H1 (cell line): ENCODE results near the gene PCCA. TPM values are rescaled to one million over a fixed set of nuclear protein-coding genes. Genes with fewer than 3 reads are reported as not detected.
A peak's percentile ranks its signal among the peaks of the same experiment; 100 is the strongest.

Experiments
- CTCF ChIA-PET: fragments of 300-600 bp; sonication (Branson Sonifier 250); formaldehyde crosslinking; loops from one replicate; lab custom pipeline; 2021; ENCODE audit not compliant: partially characterized antibody; lab: Charles Lee
- POLR2A ChIA-PET: fragments of 300-600 bp; sonication (Branson Sonifier 250); formaldehyde crosslinking; loops from one replicate; lab custom pipeline; 2021; ENCODE audit warnings: inconsistent platforms; ENCODE audit not compliant: partially characterized antibody; lab: Charles Lee
- DNase-seq, 2 experiments: peaks; one replicate each; pipeline versions ENCODE4 v3.0.0 to v3.0.0-alpha.2; 2010 to 2022; ENCODE audit warnings: low spot score in 2 of 2, low read depth in 1 of 2, mixed read lengths in 1 of 2
- FAIRE-seq: peaks from 2 replicates; lab custom pipeline; 2011; peaks lifted over from hg19 to GRCh38; lab: Jason Lieb, UNC
- H2AFZ ChIP-seq: 2 replicates; pipeline ENCODE4 v1.8.1; 2012; ENCODE audit warnings: low read length, inconsistent platforms
- H2AK5ac ChIP-seq: 2 replicates; pipeline ENCODE4 v1.6.1; 2013; ENCODE audit warnings: low read depth, low read length
- H2BK120ac ChIP-seq: replicated peaks from 2 replicates; pipeline ENCODE3; 2013; ENCODE audit warnings: low read depth, low read length, inconsistent platforms
- H2BK12ac ChIP-seq: 2 replicates; pipeline ENCODE4 v1.6.1; 2013; ENCODE audit warnings: low read depth, low read length
- H2BK15ac ChIP-seq: 2 replicates; pipeline ENCODE4 v1.6.1; 2013; ENCODE audit warnings: low read length
- H2BK20ac ChIP-seq: 2 replicates; pipeline ENCODE4 v1.6.1; 2013; ENCODE audit warnings: low read length
- H2BK5ac ChIP-seq: 2 replicates; pipeline ENCODE4 v1.6.1; 2013; ENCODE audit warnings: low read depth, low read length
- H3K14ac ChIP-seq: 2 replicates; pipeline ENCODE4 v1.6.1; 2013; ENCODE audit warnings: inconsistent platforms; ENCODE audit not compliant: insufficient read length
- H3K18ac ChIP-seq: 2 replicates; pipeline ENCODE4 v1.6.1; 2013; ENCODE audit warnings: low read length; ENCODE audit errors: extremely low read depth
- H3K23ac ChIP-seq: 2 replicates; pipeline ENCODE4 v1.6.1; 2013; ENCODE audit warnings: inconsistent platforms; ENCODE audit not compliant: insufficient read length
- H3K23me2 ChIP-seq: 2 replicates; pipeline ENCODE4 v1.6.1; 2013; ENCODE audit warnings: low read depth, low read length
- H3K27ac ChIP-seq: 2 replicates; pipeline ENCODE4 v1.6.1; 2011; ENCODE audit warnings: low read depth, low read length, inconsistent platforms
- H3K27me3 ChIP-seq, 4 experiments: replicated peaks in 1 of 4; 1 replicate in 1 of 4; 2 replicates in 3 of 4; pipeline versions ENCODE4 v1.6.1 to v1.8.1; 2011 to 2013; ENCODE audit warnings: low read length in 3 of 4, mild to moderate bottlenecking in 3 of 4, inconsistent platforms in 2 of 4, mixed read lengths in 2 of 4, moderate library complexity in 1 of 4; ENCODE audit not compliant: control insufficient read depth in 3 of 4, insufficient read depth in 3 of 4; ENCODE audit errors: extremely low read depth in 1 of 4
- H3K36me3 ChIP-seq, 4 experiments: 2 replicates each; pipeline versions ENCODE4 v1.6.1 to v1.8.1; 2011 to 2013; ENCODE audit warnings: mild to moderate bottlenecking in 4 of 4, low read length in 3 of 4, moderate library complexity in 2 of 4, control low read depth in 1 of 4, inconsistent platforms in 1 of 4; ENCODE audit not compliant: insufficient read depth in 4 of 4, control insufficient read depth in 2 of 4
- H3K4ac ChIP-seq: replicated peaks from 2 replicates; pipeline ENCODE3; 2013; ENCODE audit warnings: low read length, low read depth, mixed read lengths, inconsistent platforms; ENCODE audit not compliant: insufficient read length
- H3K4me1 ChIP-seq, 4 experiments: replicated peaks in 1 of 4; 1 replicate in 1 of 4; 2 replicates in 3 of 4; pipeline versions ENCODE4 v1.6.1 to v1.8.1; 2011 to 2013; ENCODE audit warnings: low read length in 3 of 4, inconsistent platforms in 2 of 4, mixed read lengths in 1 of 4; ENCODE audit not compliant: insufficient read depth in 4 of 4, control insufficient read depth in 3 of 4
- H3K4me2 ChIP-seq, 2 experiments: 2 replicates each; pipeline versions ENCODE4 v1.6.1 to v1.8.1; 2011 to 2013; ENCODE audit warnings: low read depth in 2 of 2, low read length in 2 of 2, control low read depth in 1 of 2, inconsistent platforms in 1 of 2, mild to moderate bottlenecking in 1 of 2; ENCODE audit not compliant: insufficient read depth in 1 of 2
- H3K4me3 ChIP-seq, 4 experiments: fragments of 200-600, 300-600 bp in 1 of 4; sonication (generic), shearing (Covaris generic), sonication (Bioruptor Twin) in 1 of 4; 2 replicates each; pipeline versions ENCODE4 v1.5.1 to v1.8.1; 2011 to 2016; ENCODE audit warnings: low read length in 4 of 4, low read depth in 3 of 4, control low read depth in 2 of 4, inconsistent platforms in 2 of 4, mild to moderate bottlenecking in 2 of 4, mixed read lengths in 1 of 4, moderate library complexity in 1 of 4; ENCODE audit not compliant: insufficient read depth in 2 of 4; ENCODE audit errors: extremely low read depth in 1 of 4
- H3K56ac ChIP-seq: replicated peaks from 2 replicates; pipeline ENCODE3; 2013; ENCODE audit warnings: low read depth, mild to moderate bottlenecking, mixed read lengths, low read length, inconsistent platforms; ENCODE audit not compliant: insufficient read length
- H3K79me1 ChIP-seq: 2 replicates; pipeline ENCODE4 v1.6.1; 2013; ENCODE audit warnings: low read depth, low read length, control low read depth
- H3K79me2 ChIP-seq, 2 experiments: 2 replicates each; pipeline versions ENCODE4 v1.6.1 to v1.8.1; 2012 to 2013; ENCODE audit warnings: low read length in 2 of 2, mild to moderate bottlenecking in 2 of 2, inconsistent platforms in 1 of 2; ENCODE audit not compliant: insufficient read depth in 2 of 2, control insufficient read depth in 1 of 2
- H3K9ac ChIP-seq, 4 experiments: replicated peaks in 1 of 4; 1 replicate in 1 of 4; 2 replicates in 3 of 4; pipeline versions ENCODE4 v1.6.1 to v1.8.1; 2011 to 2013; ENCODE audit warnings: low read depth in 3 of 4, low read length in 3 of 4, control low read depth in 2 of 4, mild to moderate bottlenecking in 2 of 4, moderate library complexity in 2 of 4, inconsistent platforms in 1 of 4; ENCODE audit errors: extremely low read depth in 1 of 4
- H3K9me3 ChIP-seq, 2 experiments: 2 replicates each; pipeline versions ENCODE4 v1.6.1 to v1.8.1; 2012 to 2013; ENCODE audit warnings: mild to moderate bottlenecking in 2 of 2, moderate library complexity in 2 of 2, control low read depth in 1 of 2, inconsistent platforms in 1 of 2, low read depth in 1 of 2, low read length in 1 of 2, mixed read lengths in 1 of 2; ENCODE audit not compliant: insufficient read depth in 2 of 2
- H4K20me1 ChIP-seq, 2 experiments: replicated peaks in 1 of 2; 2 replicates each; pipeline versions ENCODE3 to v1.8.1; 2011 to 2013; ENCODE audit warnings: inconsistent platforms in 2 of 2, low read length in 2 of 2, mild to moderate bottlenecking in 1 of 2; ENCODE audit not compliant: insufficient read depth in 2 of 2, control insufficient read depth in 1 of 2
- H4K5ac ChIP-seq: 2 replicates; pipeline ENCODE4 v1.6.1; 2013; ENCODE audit warnings: low read length, low read depth, mixed read lengths, inconsistent platforms; ENCODE audit not compliant: insufficient read length
- H4K8ac ChIP-seq: 2 replicates; pipeline ENCODE4 v1.8.0; 2013; ENCODE audit warnings: mild to moderate bottlenecking, moderate library complexity, low read length, inconsistent platforms; ENCODE audit not compliant: insufficient read depth; ENCODE audit errors: extremely low read depth
- H4K91ac ChIP-seq: replicated peaks from 2 replicates; pipeline ENCODE3; 2013; ENCODE audit warnings: low read length, mixed read lengths, inconsistent platforms; ENCODE audit not compliant: insufficient read length
- EP300 ChIP-seq, 2 experiments: IDR thresholded peaks; 1 replicate in 1 of 2; 2 replicates in 1 of 2; pipeline ENCODE4 v1.6.1; 2011 to 2012; ENCODE audit warnings: low read depth in 2 of 2, low read length in 2 of 2, mild to moderate bottlenecking in 2 of 2, borderline replicate concordance in 1 of 2, inconsistent platforms in 1 of 2, moderate library complexity in 1 of 2
- JUN ChIP-seq: IDR thresholded peaks from 2 replicates; pipeline ENCODE4 v1.6.1; 2011; ENCODE audit warnings: low read depth, mild to moderate bottlenecking, improper control_type of control experiment, low read length
- KDM5A ChIP-seq: fragments of 200-600 bp; IDR thresholded peaks from 2 replicates; pipeline ENCODE4 v1.7.1; 2012; ENCODE audit warnings: mild to moderate bottlenecking, low read length, inconsistent platforms, mixed read lengths
- MAFK ChIP-seq: IDR thresholded peaks from 2 replicates; pipeline ENCODE4 v1.6.1; 2012; ENCODE audit warnings: low read depth, mild to moderate bottlenecking, improper control_type of control experiment, low read length
- POU5F1 ChIP-seq: IDR thresholded peaks from 2 replicates; pipeline ENCODE4 v1.6.1; 2011; ENCODE audit warnings: low read depth, mild to moderate bottlenecking, low read length, moderate library complexity
- RAD21 ChIP-seq, 2 experiments: IDR thresholded peaks in 1 of 2; conservative IDR thresholded peaks in 1 of 2; 2 replicates each; pipeline ENCODE4 v1.6.1; 2011; ENCODE audit warnings: low read depth in 2 of 2, low read length in 2 of 2, improper control_type of control experiment in 1 of 2, inconsistent platforms in 1 of 2, mild to moderate bottlenecking in 1 of 2, moderate library complexity in 1 of 2
- TEAD4 ChIP-seq: IDR thresholded peaks from 2 replicates; pipeline ENCODE4 v1.6.1; 2012; ENCODE audit warnings: low read depth, low read length, inconsistent platforms, mixed read lengths
- WGBS, 2 experiments: shearing (Covaris generic) in 1 of 2; methylation state at CpG; one replicate each; pipeline versions ENCODE4 v1.1.6 to v1.1.7; 2013 to 2015; ENCODE audit warnings: low lambda C conversion rate in 2 of 2, mixed read lengths in 2 of 2, inconsistent platforms in 1 of 2, low coverage in 1 of 2, missing lambda C conversion rate in 1 of 2; ENCODE audit not compliant: insufficient replicate concordance in 2 of 2, insufficient coverage in 1 of 2, insufficient read length in 1 of 2; ENCODE audit errors: extremely low coverage in 1 of 2, missing lambda C conversion rate in 1 of 2; 5-methylcytosine and 5-hydroxymethylcytosine counted together
- polyA plus RNA-seq, 7 experiments: library from polyadenylated mRNA; depleted of rRNA in 3 of 7; stranded (reverse) in 5 of 7; unstranded in 2 of 7; fragments of >200 nt in 5 of 7; fragments of 200-250 nt in 2 of 7; gene quantifications; 1 replicate in 5 of 7; 2 replicates in 1 of 7; 4 replicates in 1 of 7; pipeline versions ENCODE4 v1.2.1 to v1.2.3, GENCODE V29; 2011 to 2013; ENCODE audit warnings: missing spikeins in 2 of 7, mixed read lengths in 2 of 7
- total RNA-seq: library from RNA; stranded (reverse); fragmentation: NEBNext Ultra II Directional; extraction: Animal tissue kit (Norgen Biotek cat#: 25700); gene quantifications from 2 replicates; pipeline ENCODE4 v1.2.1, GENCODE V29; 2021
- TF ChIP-seq, protein P1 (sequence below): IDR thresholded peaks from 2 replicates; pipeline ENCODE4 v1.6.1; 2012; ENCODE audit warnings: inconsistent platforms
- TF ChIP-seq, protein P2 (sequence below): IDR thresholded peaks from 2 replicates; pipeline ENCODE4 v1.6.1; 2011; ENCODE audit warnings: low read length, improper control_type of control experiment

Gene PCCA
- total and polyA plus RNA-seq, 2 of the 8 experiments (the other 6 are each of a cell fraction or from before 2014, with no cell fraction given), result 18.4 to 49.8 TPM

DNA sequence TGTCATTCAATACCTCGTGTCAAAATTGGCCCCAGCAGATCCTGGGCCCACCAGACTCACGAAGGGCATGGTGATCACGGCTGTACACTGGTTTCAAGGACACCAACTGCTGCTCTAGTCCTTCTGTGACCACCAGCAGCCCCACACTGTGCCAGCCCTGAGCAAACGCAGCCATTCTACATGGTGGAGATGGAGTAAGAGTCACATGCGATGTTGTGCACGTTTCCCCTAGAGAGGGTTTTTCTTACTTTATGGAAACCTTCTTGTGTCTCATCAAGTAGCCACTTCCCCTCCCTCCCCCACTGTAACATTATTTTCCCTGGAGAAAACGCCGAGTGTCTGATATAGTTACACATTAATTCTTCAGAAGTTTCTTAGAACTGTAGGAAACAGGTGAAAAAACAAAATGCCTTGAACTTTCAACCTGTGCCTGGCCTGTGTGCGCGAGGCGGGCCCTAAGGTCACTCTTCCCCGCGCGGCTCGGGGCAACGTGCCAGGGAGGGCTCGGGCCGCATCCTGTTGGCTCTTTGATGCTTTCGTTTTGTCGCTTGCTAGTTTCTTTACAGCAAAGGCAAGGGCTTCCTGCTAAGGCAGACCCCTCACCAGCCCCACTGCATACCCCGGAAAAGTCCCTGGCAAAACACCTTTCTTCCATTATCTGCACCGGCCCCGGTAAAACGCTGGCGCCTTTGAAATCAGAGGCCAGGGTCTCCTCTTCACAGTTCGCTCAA lies 455.1 kb downstream of the PCCA start:
- no peak for TF ChIP-seq MAFK
- TF ChIP-seq, protein P1, sequence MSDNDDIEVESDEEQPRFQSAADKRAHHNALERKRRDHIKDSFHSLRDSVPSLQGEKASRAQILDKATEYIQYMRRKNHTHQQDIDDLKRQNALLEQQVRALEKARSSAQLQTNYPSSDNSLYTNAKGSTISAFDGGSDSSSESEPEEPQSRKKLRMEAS, result no peak
- TF ChIP-seq POU5F1, result no peak
- TF ChIP-seq EP300 (IDR thresholded peaks at IDR 0.05; ENCODE audit: borderline replicate concordance in 1 of 2, low read depth in 2 of 2, low read length in 2 of 2), result no peak
- no peak for TF ChIP-seq RAD21 (IDR thresholded peaks at IDR 0.05 in 1 of 2, conservative IDR thresholded peaks at IDR 0.05 in 1 of 2; ENCODE audit: low read depth in 2 of 2, low read length in 2 of 2)
- TF ChIP-seq, protein P2, sequence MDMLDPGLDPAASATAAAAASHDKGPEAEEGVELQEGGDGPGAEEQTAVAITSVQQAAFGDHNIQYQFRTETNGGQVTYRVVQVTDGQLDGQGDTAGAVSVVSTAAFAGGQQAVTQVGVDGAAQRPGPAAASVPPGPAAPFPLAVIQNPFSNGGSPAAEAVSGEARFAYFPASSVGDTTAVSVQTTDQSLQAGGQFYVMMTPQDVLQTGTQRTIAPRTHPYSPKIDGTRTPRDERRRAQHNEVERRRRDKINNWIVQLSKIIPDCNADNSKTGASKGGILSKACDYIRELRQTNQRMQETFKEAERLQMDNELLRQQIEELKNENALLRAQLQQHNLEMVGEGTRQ, result no peak
- no peak for TF ChIP-seq KDM5A
- TF ChIP-seq JUN, result no peak
- no peak for TF ChIP-seq TEAD4
- CTCF ChIA-PET, result interaction anchor here (0.7 to 3.4 kb wide), 12 partner anchors 7 to 890 kb away, joined by 3 to 32 read pairs (median 4); no protein-coding TSS in a partner anchor

More for the DNA sequence above, 455.1 kb downstream of the PCCA start:
- no peaks in the 10 kb centered on the region for H3K79me2 ChIP-seq
- H2BK5ac ChIP-seq, result no peak overlapping the region; the same call in 1 of the 2 replicates
- no peak overlapping the region for H2BK20ac ChIP-seq
- H3K27ac ChIP-seq, result no peak overlapping the region
- no peak overlapping the region for H3K9ac ChIP-seq
- no peak overlapping the region for H3K56ac ChIP-seq
- H3K4me2 ChIP-seq, result no peak overlapping the region
- H2AK5ac ChIP-seq, result no peak overlapping the region
- H3K14ac ChIP-seq, result no peak overlapping the region
- no peak overlapping the region for H2BK120ac ChIP-seq
- H4K91ac ChIP-seq, result peak overlapping the region; percentile 46
- H3K4me3 ChIP-seq, result no peak overlapping the region
- no peaks in the 10 kb centered on the region; a peak in 1 of 7 replicates for H3K27me3 ChIP-seq
- no peak overlapping the region for H4K5ac ChIP-seq
- peaks cover 0 to 3% (median 0%) of the 10 kb centered on the region in 4 experiments; a peak in 5 of 7 replicates for H3K4me1 ChIP-seq
- no peak overlapping the region for H3K18ac ChIP-seq
- H2AFZ ChIP-seq, result no peak overlapping the region
- H3K4ac ChIP-seq, result no peak overlapping the region
- DNase-seq (peak in 1 of 2 experiments; percentile 41), FAIRE-seq (no peak)
- WGBS, 2 experiments, result 95% methylated on average over 26 of the region's 26 CpGs; no CpG with 5 or more reads in 1 of the 2 experiments
- H3K9me3 ChIP-seq, result no peaks in the 10 kb centered on the region
- peak overlapping the region; percentile 6; the same call in 1 of the 2 replicates for H4K8ac ChIP-seq
- no peaks in the 10 kb centered on the region for H4K20me1 ChIP-seq
- H3K23ac ChIP-seq, result no peak overlapping the region
- H3K23me2 ChIP-seq, result no peaks in the 10 kb centered on the region
- POLR2A ChIA-PET, result no interaction called here
- no peaks in the 10 kb centered on the region for H3K79me1 ChIP-seq
- no peak overlapping the region for H2BK12ac ChIP-seq
- H3K36me3 ChIP-seq, result no peaks in the 10 kb centered on the region; a peak in 1 of 8 replicates
- no peak overlapping the region for H2BK15ac ChIP-seq
